DOHH2 (cell line): Measurements from ENCODE around the gene ZNF213.
A peak's percentile ranks its signal among the peaks of the same experiment; 100 is the strongest.

Experiments used
- H3F3A ChIP-seq: fragments of 200-600 bp; sonication (generic), shearing (Covaris generic); 2 replicates; pipeline ENCODE4 v1.6.0; 2016; ENCODE audit warnings: antibody characterized with exemption, mild to moderate bottlenecking; ENCODE audit not compliant: control insufficient read depth, insufficient read depth
- H3K27ac ChIP-seq: fragments of 200-600 bp; sonication (generic); 2 replicates; pipeline ENCODE4 v1.5.1; 2014; ENCODE audit warnings: low read depth, mild to moderate bottlenecking, low read length, moderate library complexity
- H3K27me3 ChIP-seq: fragments of 200-600 bp; sonication (generic); 2 replicates; pipeline ENCODE4 v1.6.1; 2014; ENCODE audit warnings: mild to moderate bottlenecking, low read length, mixed read lengths; ENCODE audit not compliant: control insufficient read depth
- H3K36me3 ChIP-seq: fragments of 200-600 bp; sonication (generic); 2 replicates; pipeline ENCODE4 v1.6.1; 2014; ENCODE audit warnings: mild to moderate bottlenecking, low read length, moderate library complexity, mixed read lengths; ENCODE audit not compliant: control insufficient read depth
- H3K4me1 ChIP-seq: fragments of 200-600 bp; sonication (generic); 2 replicates; pipeline ENCODE4 v1.6.1; 2014; ENCODE audit warnings: mild to moderate bottlenecking, low read length, mixed read lengths; ENCODE audit not compliant: control insufficient read depth
- H3K4me2 ChIP-seq: fragments of 200-600 bp; sonication (generic); 2 replicates; pipeline ENCODE4 v1.6.0; 2014; ENCODE audit warnings: mild to moderate bottlenecking, low read length, moderate library complexity
- H3K4me3 ChIP-seq: fragments of 200-600 bp; sonication (generic); 2 replicates; pipeline ENCODE4 v1.5.1; 2014; ENCODE audit warnings: mild to moderate bottlenecking, low read length, mixed read lengths
- H3K79me2 ChIP-seq: fragments of 200-600 bp; sonication (generic); 2 replicates; pipeline ENCODE4 v1.6.1; 2014; ENCODE audit warnings: mild to moderate bottlenecking, low read length, mixed read lengths; ENCODE audit not compliant: control insufficient read depth
- H3K9me2 ChIP-seq: fragments of 200-600 bp; sonication (generic); replicated peaks from 2 replicates; pipeline ENCODE4 v1.6.1; 2014; ENCODE audit warnings: mild to moderate bottlenecking, low read length, mixed read lengths; ENCODE audit not compliant: control insufficient read depth
- H3K9me3 ChIP-seq: fragments of 200-600 bp; sonication (generic); 2 replicates; pipeline ENCODE4 v1.6.1; 2014; ENCODE audit warnings: antibody characterized with exemption, low read length, mixed read lengths; ENCODE audit not compliant: control insufficient read depth, insufficient read depth
- H4K20me1 ChIP-seq: fragments of 200-600 bp; sonication (generic); 2 replicates; pipeline ENCODE4 v1.6.0; 2014; ENCODE audit warnings: low read depth, mild to moderate bottlenecking, antibody characterized with exemption, low read length, moderate library complexity; ENCODE audit not compliant: control insufficient read depth, insufficient read depth
- CTCF ChIP-seq: fragments of 200-600 bp; sonication (generic); IDR thresholded peaks from one replicate; pipeline ENCODE4 v1.5.1; 2014; ENCODE audit warnings: antibody characterized with exemption, mild to moderate bottlenecking, low read depth, low read length; ENCODE audit not compliant: poor library complexity, severe bottlenecking
- EZH2phosphoT487 ChIP-seq: fragments of 200-600 bp; sonication (generic); IDR thresholded peaks from 2 replicates; pipeline ENCODE4 v1.6.1; 2017; ENCODE audit warnings: borderline replicate concordance, mild to moderate bottlenecking, antibody characterized with exemption, low read length, moderate library complexity, mixed read lengths

The ZNF213 gene

GRCh38 chr16:3123986-3124886 lies 10.6 kb upstream of the ZNF213 start:
- peak overlapping the region; percentile 99 for H3K4me2 ChIP-seq
- peak overlapping the region; percentile 95 for H3K4me3 ChIP-seq
- 0 out of 2 replicates have a peak, but pooled peaks cover 7% of the 10 kb centered on the region for H3F3A ChIP-seq
- H3K27me3 ChIP-seq = peaks cover 5% of the 10 kb centered on the region; the same call in 1 of the 2 replicates
- TF ChIP-seq EZH2phosphoT487 = no peak
- peak; percentile 37 for TF ChIP-seq CTCF
- no peaks in the 10 kb centered on the region for H3K9me3 ChIP-seq
- H3K9me2 ChIP-seq = no peaks in the 10 kb centered on the region
- peaks cover 20% of the 10 kb centered on the region for H3K36me3 ChIP-seq
- H3K79me2 ChIP-seq = no peaks in the 10 kb centered on the region
- H4K20me1 ChIP-seq = no peaks in the 10 kb centered on the region
- peak overlapping the region; percentile 31 for H3K27ac ChIP-seq
- H3K4me1 ChIP-seq = peaks cover 22% of the 10 kb centered on the region

- Histone ChIP-seq H3K4me3 (no peak overlapping the region), H3K79me2 (peaks cover 13% of the 10 kb centered on the region), H3F3A (peaks cover 14% of the 10 kb centered on the region; the same call in 1 of the 2 replicates), H3K4me2 (no peak overlapping the region), H4K20me1 (no peaks in the 10 kb centered on the region), H3K36me3 (peaks cover 32% of the 10 kb centered on the region), H3K9me2 (no peaks in the 10 kb centered on the region), H3K27ac (no peak overlapping the region), H3K9me3 (no peaks in the 10 kb centered on the region), H3K27me3 (peaks cover 3% of the 10 kb centered on the region; the same call in 1 of the 2 replicates), H3K4me1 (peaks cover 29% of the 10 kb centered on the region)
- no peak for TF ChIP-seq CTCF
- TF ChIP-seq EZH2phosphoT487 = no peak
These were observed 7.1 kb upstream of the ZNF213 start for GRCh38 chr16:3127745-3128144.

- Histone ChIP-seq H3K4me2 (peak overlapping the region; percentile 86), H3K4me1 (peaks cover 24% of the 10 kb centered on the region), H3K79me2 (peaks cover 28% of the 10 kb centered on the region), H4K20me1 (no peaks in the 10 kb centered on the region), H3K4me3 (peak overlapping the region; percentile 77), H3K36me3 (peaks cover 35% of the 10 kb centered on the region), H3K9me3 (no peaks in the 10 kb centered on the region), H3F3A (peaks cover 14% of the 10 kb centered on the region; the same call in 1 of the 2 replicates), H3K27ac (no peak overlapping the region), H3K27me3 (no peaks in the 10 kb centered on the region), H3K9me2 (no peaks in the 10 kb centered on the region)
- TF ChIP-seq CTCF (peak; percentile 97), EZH2phosphoT487 (no peak)
These were observed 5.4 kb upstream of the ZNF213 start for GRCh38 chr16:3129137-3130131.
